Esophagus muscularis mucosa (tissue), 4 donors: ENCODE results near the gene BRD3. TPM values are rescaled to one million over a fixed set of nuclear protein-coding genes. Genes with fewer than 3 reads are reported as not detected.
A peak's percentile ranks its signal among the peaks of the same experiment; 100 is the strongest.

Source experiments
- DNase-seq: peaks from one replicate; pipeline ENCODE4 v3.0.0-alpha.2; 2017; ENCODE audit errors: extremely low spot score
- H3K27ac ChIP-seq, 4 donors: fragments of 200-600 bp; sonication (generic); replicated peaks in 1 of 4; 1 replicate in 3 of 4; 2 replicates in 1 of 4; pipeline ENCODE4 v1.5.1; 2016 to 2019; ENCODE audit warnings: mild to moderate bottlenecking in 1 of 4
- H3K27me3 ChIP-seq, 4 donors: fragments of 200-600 bp; sonication (generic); one replicate each; pipeline versions ENCODE4 v1.5.1 to v1.6.0; 2016 to 2019
- H3K36me3 ChIP-seq, 4 donors: fragments of 200-600 bp; sonication (generic); one replicate each; pipeline ENCODE4 v1.5.1; 2016 to 2019
- H3K4me1 ChIP-seq, 4 donors: fragments of 200-600 bp; sonication (generic); one replicate each; pipeline ENCODE4 v1.5.1; 2016 to 2019
- H3K4me3 ChIP-seq, 4 donors: fragments of 200-600 bp; sonication (generic); 1 replicate in 2 of 4; 2 replicates in 2 of 4; pipeline ENCODE4 v1.5.1; 2016 to 2019; ENCODE audit warnings: mild to moderate bottlenecking in 4 of 4, moderate library complexity in 1 of 4
- H3K9me3 ChIP-seq, 4 donors: fragments of 200-600 bp; sonication (generic); 1 replicate in 3 of 4; 2 replicates in 1 of 4; pipeline ENCODE4 v1.5.1; 2016 to 2019
- CTCF ChIP-seq, 3 experiments: fragments of 200-600 bp in 2 of 3; fragments of 450-650 bp in 1 of 3; sonication (generic) in 2 of 3; IDR thresholded peaks; one replicate each; pipeline ENCODE4 v1.5.1; 2017 to 2019; ENCODE audit warnings: antibody characterized with exemption in 3 of 3, mild to moderate bottlenecking in 2 of 3, moderate library complexity in 1 of 3
- EP300 ChIP-seq: sonication (generic); formaldehyde crosslinking; IDR thresholded peaks from one replicate; pipeline ENCODE4 v1.6.1; 2017; ENCODE audit warnings: antibody characterized with exemption
- POLR2A ChIP-seq: fragments of 450-650 bp; IDR thresholded peaks from one replicate; pipeline ENCODE4 v1.6.1; 2017; ENCODE audit warnings: antibody characterized with exemption, moderate library complexity, mild to moderate bottlenecking, low read depth
- POLR2AphosphoS5 ChIP-seq, 2 donors: sonication (generic); formaldehyde crosslinking; IDR thresholded peaks; one replicate each; pipeline ENCODE4 v1.6.1; 2017; ENCODE audit warnings: antibody characterized with exemption in 2 of 2
- WGBS: methylation state at CpG from one replicate; pipeline ENCODE4 v1.1.5; 2018; 5-methylcytosine and 5-hydroxymethylcytosine counted together
- intact Hi-C: fragments of 100-400 bp; cut with DNase I; formaldehyde crosslinking; loops from one replicate; pipeline ENCODE4 v1.15.1; 2023
- total RNA-seq, 4 donors: library from RNA; depleted of rRNA; stranded (reverse); fragments of >200 nt; gene quantifications; one replicate each; pipeline versions ENCODE4 v1.1.0 to v1.2.1, GENCODE V29; 2016

The BRD3 gene
- total RNA-seq, 4 donors from 2014 or later, result 30.0 to 38.2 (median 33.3) TPM

GRCh38 chr9:133992780-133993634 lies 74.8 kb downstream of the BRD3 start:
- H3K27ac ChIP-seq, result peak overlapping the region; percentile 87 to 92 (median 88)
- peak; percentile 97 for DNase-seq
- TF ChIP-seq POLR2AphosphoS5 (IDR thresholded peaks at IDR 0.05), result peak; percentile 60 to 83
- peak in 2 of 3 experiments; percentile 29 to 38 for TF ChIP-seq CTCF (IDR thresholded peaks at IDR 0.05)
- TF ChIP-seq EP300, result no peak
- TF ChIP-seq POLR2A, result peak; percentile 24
- peak overlapping the region; percentile 69 to 90 (median 76) for H3K4me3 ChIP-seq
- peaks cover 20 to 46% (median 35%) of the 10 kb centered on the region in 4 donors for H3K4me1 ChIP-seq
- H3K36me3 ChIP-seq, result no peaks in the 10 kb centered on the region
- intact Hi-C loops, result loop anchor here (1.0 to 10.0 kb wide), 3 partner anchors 136 to 458 kb away; partner anchors contain the start of gene ADAMTSL2
- H3K9me3 ChIP-seq, result no peaks in the 10 kb centered on the region
- WGBS, result 0% methylated on average over 7 of the region's 74 CpGs
- H3K27me3 ChIP-seq, result peaks cover 0 to 6% (median 0%) of the 10 kb centered on the region in 4 donors

GRCh38 chr9:133991964-133992779 lies 75.7 kb downstream of the BRD3 start, which contains the start of gene VAV2:
TSS of gene VAV2 (minus strand) at chr9:133992324. CDS start at chr9:133992278, 46 bp downstream.
- Histone ChIP-seq H3K27ac (peak within 1 kb of the TSS; percentile 87 to 92 (median 88)), H3K36me3 (no peaks in the 10 kb centered on the region), H3K4me1 (peaks cover 20 to 46% (median 35%) of the 10 kb centered on the region in 4 donors), H3K9me3 (no peaks in the 10 kb centered on the region), H3K27me3 (no peaks in the 10 kb centered on the region), H3K4me3 (peak within 1 kb of the TSS; percentile 69 to 90 (median 76))
- intact Hi-C loops, result loop anchor here (5.0 to 10.0 kb wide), 2 partner anchors 135 to 457 kb away; partner anchors contain the start of gene ADAMTSL2
- 0% methylated on average over 9 of the region's 124 CpGs for WGBS
- TF ChIP-seq EP300 (no peak), CTCF (IDR thresholded peaks at IDR 0.05) (no peak), POLR2A (no peak), POLR2AphosphoS5 (IDR thresholded peaks at IDR 0.05) (no peak)
- DNase-seq, result no peak

- intact Hi-C loops, result loop anchor here (5.0 to 10.0 kb wide), 2 partner anchors 134 to 457 kb away; partner anchors contain the start of gene ADAMTSL2
- 2% methylated on average over 9 of the region's 82 CpGs for WGBS
- Histone ChIP-seq H3K27ac (peak overlapping the region; percentile 87 to 92 (median 88)), H3K27me3 (no peaks in the 10 kb centered on the region), H3K9me3 (no peaks in the 10 kb centered on the region), H3K4me3 (peak overlapping the region; percentile 69 to 90 (median 76)), H3K4me1 (peaks cover 20 to 46% (median 35%) of the 10 kb centered on the region in 4 donors), H3K36me3 (no peaks in the 10 kb centered on the region)
- TF ChIP-seq EP300, result no peak
- TF ChIP-seq CTCF (IDR thresholded peaks at IDR 0.05), result no peak
- TF ChIP-seq POLR2A, result no peak
- no peak for TF ChIP-seq POLR2AphosphoS5 (IDR thresholded peaks at IDR 0.05)
- no peak for DNase-seq
These were observed 76.5 kb downstream of the BRD3 start for GRCh38 chr9:133991214-133991921.
